Mesenchymal stem cell (in vitro differentiated cells and primary cell): ENCODE data around the gene HSD3B1.

Source experiments
- DNase-seq: peaks from one replicate; pipeline ENCODE4 v3.0.0-alpha.2; 2013
- H2AFZ ChIP-seq: one replicate; pipeline ENCODE4 v1.6.1; 2013; ENCODE audit warnings: low read depth, mild to moderate bottlenecking, control low read depth, inconsistent platforms, low read length, moderate library complexity
- H2AK5ac ChIP-seq: 2 replicates; pipeline ENCODE4 v1.6.1; 2013; ENCODE audit warnings: low read length, moderate library complexity, mild to moderate bottlenecking, inconsistent platforms; ENCODE audit not compliant: severe bottlenecking
- H2BK120ac ChIP-seq: one replicate; pipeline ENCODE4 v1.6.1; 2013; ENCODE audit warnings: low read depth, mild to moderate bottlenecking, inconsistent platforms, low read length, moderate library complexity
- H2BK12ac ChIP-seq, 2 experiments: one replicate each; pipeline ENCODE4 v1.6.1; 2013; ENCODE audit warnings: inconsistent platforms in 2 of 2, low read length in 2 of 2, mild to moderate bottlenecking in 2 of 2, moderate library complexity in 2 of 2, control low read depth in 1 of 2
- H2BK15ac ChIP-seq: one replicate; pipeline ENCODE4 v1.6.1; 2013; ENCODE audit warnings: mild to moderate bottlenecking, low read depth, inconsistent platforms; ENCODE audit not compliant: poor library complexity, severe bottlenecking
- H2BK5ac ChIP-seq: 2 replicates; pipeline ENCODE4 v1.6.1; 2013; ENCODE audit warnings: low read depth, mild to moderate bottlenecking, low read length, control low read depth, inconsistent platforms; ENCODE audit not compliant: poor library complexity, severe bottlenecking
- H3K14ac ChIP-seq, 2 experiments: one replicate each; pipeline ENCODE4 v1.6.1; 2013; ENCODE audit warnings: inconsistent platforms in 2 of 2, low read length in 2 of 2, control low read depth in 1 of 2, mild to moderate bottlenecking in 1 of 2, moderate library complexity in 1 of 2
- H3K18ac ChIP-seq, 2 experiments: one replicate each; pipeline ENCODE4 v1.6.1; 2013; ENCODE audit warnings: inconsistent platforms in 2 of 2, low read length in 2 of 2, control low read depth in 1 of 2, low read depth in 1 of 2, mild to moderate bottlenecking in 1 of 2
- H3K23ac ChIP-seq, 2 experiments: one replicate each; pipeline ENCODE4 v1.6.1; 2013; ENCODE audit warnings: inconsistent platforms in 2 of 2, low read length in 2 of 2, mild to moderate bottlenecking in 2 of 2, moderate library complexity in 2 of 2, control low read depth in 1 of 2
- H3K27ac ChIP-seq: 2 replicates; pipeline ENCODE4 v1.5.1; 2013; ENCODE audit warnings: mild to moderate bottlenecking, moderate library complexity, low read length, control low read depth, inconsistent platforms; ENCODE audit not compliant: poor library complexity, severe bottlenecking
- H3K27me3 ChIP-seq, 2 experiments: 2 replicates each; pipeline versions ENCODE4 v1.6.1 to v1.7.0; 2013; ENCODE audit warnings: low read length in 2 of 2, mild to moderate bottlenecking in 2 of 2, moderate library complexity in 2 of 2, control low read depth in 1 of 2, inconsistent platforms in 1 of 2; ENCODE audit not compliant: control insufficient read depth in 1 of 2, insufficient read depth in 1 of 2
- H3K36me3 ChIP-seq, 2 experiments: 2 replicates each; pipeline versions ENCODE4 v1.6.1 to v1.7.0; 2013; ENCODE audit warnings: low read length in 2 of 2, control low read depth in 1 of 2, inconsistent platforms in 1 of 2, low read depth in 1 of 2, mild to moderate bottlenecking in 1 of 2; ENCODE audit not compliant: insufficient read depth in 2 of 2, control insufficient read depth in 1 of 2
- H3K4ac ChIP-seq, 2 experiments: one replicate each; pipeline ENCODE4 v1.6.1; 2013; ENCODE audit warnings: inconsistent platforms in 2 of 2, low read length in 2 of 2, mild to moderate bottlenecking in 2 of 2, moderate library complexity in 2 of 2, control low read depth in 1 of 2, low read depth in 1 of 2
- H3K4me1 ChIP-seq: 2 replicates; pipeline ENCODE4 v1.6.1; 2013; ENCODE audit warnings: low read depth, low read length, control low read depth; ENCODE audit not compliant: control insufficient read depth, insufficient read depth
- H3K4me2 ChIP-seq: 2 replicates; pipeline ENCODE4 v1.6.1; 2013; ENCODE audit warnings: low read length, mild to moderate bottlenecking, inconsistent platforms; ENCODE audit not compliant: poor library complexity, severe bottlenecking
- H3K4me3 ChIP-seq, 2 experiments: 2 replicates each; pipeline versions ENCODE4 v1.5.1 to v1.7.0; 2013; ENCODE audit warnings: low read length in 2 of 2, mild to moderate bottlenecking in 2 of 2, control low read depth in 1 of 2, low read depth in 1 of 2; ENCODE audit not compliant: insufficient read depth in 1 of 2
- H3K79me1 ChIP-seq: replicated peaks from 2 replicates; pipeline ENCODE4 v1.6.1; 2013; ENCODE audit warnings: mild to moderate bottlenecking, control low read depth, low read length, inconsistent platforms; ENCODE audit not compliant: poor library complexity, severe bottlenecking
- H3K9ac ChIP-seq: 2 replicates; pipeline ENCODE4 v1.7.0; 2013; ENCODE audit warnings: mild to moderate bottlenecking, low read length, moderate library complexity
- H3K9me3 ChIP-seq: 2 replicates; pipeline ENCODE4 v1.7.0; 2013; ENCODE audit warnings: mild to moderate bottlenecking, low read length; ENCODE audit not compliant: control insufficient read depth
- H4K8ac ChIP-seq: one replicate; pipeline ENCODE4 v1.6.1; 2013; ENCODE audit warnings: inconsistent platforms, mild to moderate bottlenecking, low read length, moderate library complexity
- H4K91ac ChIP-seq: one replicate; pipeline ENCODE4 v1.6.1; 2013; ENCODE audit warnings: mild to moderate bottlenecking, low read length, inconsistent platforms
- WGBS: methylation state at CpG from one replicate; pipeline ENCODE4 v1.1.7; 2013; ENCODE audit warnings: mixed read lengths; 5-methylcytosine and 5-hydroxymethylcytosine counted together

Gene HSD3B1

DNA sequence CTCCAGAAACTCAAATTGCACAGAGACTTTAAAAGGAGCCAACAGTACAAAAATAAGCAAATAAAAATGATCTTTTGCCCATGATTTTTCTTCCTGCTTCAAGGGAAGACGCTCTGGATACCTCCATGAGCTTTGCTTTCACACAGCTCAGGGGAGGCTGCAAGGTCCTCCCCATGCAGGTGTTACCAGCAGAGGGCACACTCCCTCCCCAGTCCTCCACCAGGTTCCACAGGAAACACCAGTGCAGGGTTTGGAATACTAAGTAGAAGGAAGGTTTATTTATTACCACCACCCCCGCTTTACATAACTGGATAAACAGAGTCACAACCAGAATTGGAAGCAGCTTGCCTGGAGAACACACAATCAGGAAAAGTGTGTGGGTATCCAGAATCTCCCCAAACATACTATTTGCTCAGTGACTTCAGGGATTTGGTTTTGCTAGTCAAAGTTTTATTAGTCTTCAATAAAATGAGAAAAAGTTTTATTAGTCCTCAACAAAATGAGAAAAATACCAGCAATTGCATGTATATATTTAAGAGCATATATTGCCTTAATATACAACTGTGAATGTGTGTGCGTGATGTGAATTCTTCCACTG is 37.3 kb downstream of the HSD3B1 start:
- H3K4me1 ChIP-seq: no peaks in the 10 kb centered on the region
- no peak overlapping the region for H2BK12ac ChIP-seq
- peak; percentile 2 for DNase-seq
- no peak overlapping the region for H3K4ac ChIP-seq
- no peak overlapping the region for H3K9ac ChIP-seq
- H3K27ac ChIP-seq: no peak overlapping the region
- H2BK120ac ChIP-seq: no peak overlapping the region
- H2AK5ac ChIP-seq: no peak overlapping the region
- H3K27me3 ChIP-seq: peaks cover 29 to 47% of the 10 kb centered on the region in 2 experiments
- H4K91ac ChIP-seq: no peak overlapping the region
- H3K4me3 ChIP-seq: no peak overlapping the region
- no peak overlapping the region for H3K14ac ChIP-seq
- H4K8ac ChIP-seq: no peak overlapping the region
- H3K79me1 ChIP-seq: no peaks in the 10 kb centered on the region
- H3K23ac ChIP-seq: no peak overlapping the region
- H3K18ac ChIP-seq: no peak overlapping the region
- WGBS: 15% methylated on average over 1 of the region's 3 CpGs
- no peak overlapping the region for H2BK15ac ChIP-seq
- no peaks in the 10 kb centered on the region for H3K9me3 ChIP-seq
- no peak overlapping the region for H2BK5ac ChIP-seq
- H3K36me3 ChIP-seq: no peaks in the 10 kb centered on the region
- no peak overlapping the region for H3K4me2 ChIP-seq
- no peak overlapping the region for H2AFZ ChIP-seq

DNA sequence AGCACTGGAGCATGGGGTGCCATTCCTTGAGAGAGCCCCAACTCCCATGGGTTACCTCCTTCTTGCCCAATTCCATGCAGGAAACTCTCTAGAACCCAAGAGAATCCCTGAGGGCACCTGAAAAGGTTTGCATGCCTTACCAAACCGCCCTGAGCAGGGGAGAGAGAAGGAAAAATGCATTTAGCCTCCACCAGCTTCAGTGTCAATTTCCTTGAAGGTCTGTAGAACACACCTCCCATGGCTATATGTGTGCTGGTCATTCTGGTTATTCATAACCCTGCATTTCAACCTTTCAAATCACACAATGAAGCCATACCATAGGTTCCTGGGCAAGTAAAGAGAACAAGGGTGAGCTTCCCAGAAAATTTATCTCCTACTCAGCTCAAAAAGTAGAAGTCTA is 39.6 kb downstream of the HSD3B1 start:
- Histone ChIP-seq H4K8ac (no peak overlapping the region), H3K18ac (no peak overlapping the region), H3K9ac (no peak overlapping the region), H2BK12ac (no peak overlapping the region), H3K9me3 (no peaks in the 10 kb centered on the region), H2BK5ac (no peak overlapping the region), H3K4ac (no peak overlapping the region), H2BK120ac (no peak overlapping the region), H3K23ac (no peak overlapping the region), H3K79me1 (no peaks in the 10 kb centered on the region), H2BK15ac (no peak overlapping the region), H3K27ac (no peak overlapping the region), H3K36me3 (no peaks in the 10 kb centered on the region), H3K27me3 (peaks cover 20 to 32% of the 10 kb centered on the region in 2 experiments), H3K14ac (no peak overlapping the region), H3K4me3 (no peak overlapping the region), H2AK5ac (no peak overlapping the region), H3K4me1 (peaks cover 3% of the 10 kb centered on the region), H4K91ac (no peak overlapping the region), H3K4me2 (no peak overlapping the region), H2AFZ (no peak overlapping the region)
- WGBS: 31% methylated on average over 1 of the region's 1 CpG
- no peak for DNase-seq

DNA sequence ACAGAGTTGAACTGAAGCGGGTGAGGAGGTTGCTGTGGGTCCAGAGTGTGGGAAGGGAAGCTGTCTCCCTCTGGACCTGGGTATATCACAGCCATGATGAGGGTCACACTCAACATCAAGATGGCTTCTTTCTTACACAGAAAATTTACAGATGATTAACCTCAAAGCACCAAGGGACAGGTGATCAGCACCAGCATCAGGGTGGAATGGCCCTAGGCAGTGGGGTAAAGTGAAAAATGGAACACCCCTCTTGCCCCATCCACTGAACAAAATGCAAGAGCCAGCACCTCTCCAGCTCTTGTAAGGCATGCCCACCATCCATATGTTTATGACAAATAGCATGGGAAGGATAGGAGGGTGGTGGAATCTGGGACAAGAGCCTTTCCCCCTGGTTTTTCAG is 40.3 kb downstream of the HSD3B1 start:
- H4K8ac ChIP-seq: no peak overlapping the region
- no peak overlapping the region for H2BK15ac ChIP-seq
- H3K4ac ChIP-seq: no peak overlapping the region
- H2BK12ac ChIP-seq: no peak overlapping the region
- WGBS: 75% methylated on average over 1 of the region's 1 CpG
- no peak overlapping the region for H3K4me3 ChIP-seq
- H3K4me2 ChIP-seq: no peak overlapping the region
- DNase-seq: no peak
- no peak overlapping the region for H3K23ac ChIP-seq
- H3K27me3 ChIP-seq: peaks cover 20 to 32% of the 10 kb centered on the region in 2 experiments
- H2BK120ac ChIP-seq: no peak overlapping the region
- H3K18ac ChIP-seq: no peak overlapping the region
- H3K27ac ChIP-seq: no peak overlapping the region
- H3K79me1 ChIP-seq: no peaks in the 10 kb centered on the region
- no peak overlapping the region for H2BK5ac ChIP-seq
- no peak overlapping the region for H4K91ac ChIP-seq
- no peaks in the 10 kb centered on the region for H3K36me3 ChIP-seq
- H2AK5ac ChIP-seq: no peak overlapping the region
- H2AFZ ChIP-seq: no peak overlapping the region
- peaks cover 4% of the 10 kb centered on the region for H3K4me1 ChIP-seq
- no peaks in the 10 kb centered on the region for H3K9me3 ChIP-seq
- no peak overlapping the region for H3K14ac ChIP-seq
- no peak overlapping the region for H3K9ac ChIP-seq

DNA sequence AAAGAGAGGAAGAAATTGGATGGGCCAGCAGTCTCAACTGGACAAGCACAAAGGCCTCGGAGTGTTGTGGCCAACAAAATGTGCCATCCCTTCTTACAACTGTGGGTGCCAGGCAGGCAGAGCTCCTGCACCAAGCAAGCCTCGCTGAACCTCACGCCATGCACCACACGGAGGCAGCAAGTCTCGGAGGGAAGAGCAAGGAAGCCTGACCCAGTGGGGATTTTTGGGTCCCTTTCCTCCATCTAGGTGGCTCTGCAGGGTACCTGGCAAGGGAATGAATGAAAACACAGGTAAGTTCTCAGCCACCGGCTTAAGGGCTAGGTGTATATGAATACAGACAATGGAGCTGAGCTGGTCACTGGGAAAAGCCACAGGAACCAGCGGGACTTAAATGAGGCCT is 40.8 kb downstream of the HSD3B1 start:
- H2BK120ac ChIP-seq: no peak overlapping the region
- no peak overlapping the region for H2BK5ac ChIP-seq
- H3K4me3 ChIP-seq: no peak overlapping the region
- H3K4ac ChIP-seq: no peak overlapping the region
- H2AFZ ChIP-seq: no peak overlapping the region
- no peak overlapping the region for H3K23ac ChIP-seq
- H3K36me3 ChIP-seq: no peaks in the 10 kb centered on the region
- no peak overlapping the region for H3K9ac ChIP-seq
- H2AK5ac ChIP-seq: no peak overlapping the region
- H3K18ac ChIP-seq: no peak overlapping the region
- no peak overlapping the region for H3K14ac ChIP-seq
- no peak overlapping the region for H4K91ac ChIP-seq
- peaks cover 5% of the 10 kb centered on the region for H3K4me1 ChIP-seq
- H3K27ac ChIP-seq: no peak overlapping the region
- 80% methylated on average over 7 of the region's 7 CpGs for WGBS
- H3K79me1 ChIP-seq: no peaks in the 10 kb centered on the region
- H3K9me3 ChIP-seq: no peaks in the 10 kb centered on the region
- H3K27me3 ChIP-seq: peaks cover 20 to 30% of the 10 kb centered on the region in 2 experiments
- H2BK12ac ChIP-seq: no peak overlapping the region
- DNase-seq: no peak
- H2BK15ac ChIP-seq: no peak overlapping the region
- no peak overlapping the region for H3K4me2 ChIP-seq
- H4K8ac ChIP-seq: no peak overlapping the region
